Trophoblast cell (in vitro differentiated cells and primary cell): Measurements from ENCODE around the gene LIN7B.

Experiments
- DNase-seq, 2 donors: peaks; one replicate each; pipeline ENCODE4 v3.0.0-alpha.2; 2016
- H2AFZ ChIP-seq: 2 replicates; pipeline ENCODE4 v1.6.1; 2013; ENCODE audit warnings: low read length, moderate library complexity, mild to moderate bottlenecking; ENCODE audit not compliant: insufficient read depth, poor library complexity
- H2AK5ac ChIP-seq: 2 replicates; pipeline ENCODE4 v1.6.1; 2013; ENCODE audit warnings: mild to moderate bottlenecking, low read length
- H2BK120ac ChIP-seq: 2 replicates; pipeline ENCODE4 v1.6.1; 2013; ENCODE audit warnings: low read length, mild to moderate bottlenecking, moderate library complexity; ENCODE audit not compliant: insufficient read depth, poor library complexity
- H2BK12ac ChIP-seq: 2 replicates; pipeline ENCODE4 v1.6.1; 2013; ENCODE audit warnings: mild to moderate bottlenecking, low read length, moderate library complexity
- H2BK5ac ChIP-seq: 2 replicates; pipeline ENCODE4 v1.6.1; 2013; ENCODE audit warnings: low read length, low read depth, moderate library complexity, mild to moderate bottlenecking; ENCODE audit not compliant: poor library complexity
- H3K14ac ChIP-seq: 2 replicates; pipeline ENCODE4 v1.6.1; 2013; ENCODE audit warnings: mild to moderate bottlenecking, low read length
- H3K18ac ChIP-seq: 2 replicates; pipeline ENCODE4 v1.6.1; 2013; ENCODE audit warnings: mild to moderate bottlenecking, low read length
- H3K23ac ChIP-seq: 2 replicates; pipeline ENCODE4 v1.6.1; 2013; ENCODE audit warnings: low read length
- H3K27ac ChIP-seq: 2 replicates; pipeline ENCODE4 v1.5.1; 2013; ENCODE audit warnings: low read depth, mild to moderate bottlenecking, inconsistent platforms, low read length, moderate library complexity
- H3K27me3 ChIP-seq: 2 replicates; pipeline ENCODE4 v1.6.1; 2013; ENCODE audit warnings: inconsistent platforms, mild to moderate bottlenecking, low read length, moderate library complexity; ENCODE audit not compliant: insufficient read depth
- H3K36me3 ChIP-seq, 2 experiments: 1 replicate in 1 of 2; 2 replicates in 1 of 2; pipeline ENCODE4 v1.6.1; 2013; ENCODE audit warnings: low read length in 2 of 2, mild to moderate bottlenecking in 2 of 2, moderate library complexity in 1 of 2; ENCODE audit not compliant: insufficient read depth in 2 of 2, control insufficient read depth in 1 of 2
- H3K4ac ChIP-seq: 2 replicates; pipeline ENCODE4 v1.6.1; 2013; ENCODE audit warnings: low read depth, mild to moderate bottlenecking, low read length, moderate library complexity
- H3K4me1 ChIP-seq, 2 experiments: 1 replicate in 1 of 2; 2 replicates in 1 of 2; pipeline ENCODE4 v1.6.1; 2013; ENCODE audit warnings: low read length in 2 of 2, mild to moderate bottlenecking in 2 of 2, moderate library complexity in 1 of 2; ENCODE audit not compliant: insufficient read depth in 2 of 2, control insufficient read depth in 1 of 2
- H3K4me2 ChIP-seq: 2 replicates; pipeline ENCODE4 v1.6.1; 2013; ENCODE audit warnings: inconsistent platforms, mild to moderate bottlenecking, low read length, moderate library complexity
- H3K4me3 ChIP-seq: 2 replicates; pipeline ENCODE4 v1.5.1; 2013; ENCODE audit warnings: mild to moderate bottlenecking, low read depth, low read length, inconsistent platforms
- H3K79me1 ChIP-seq: one replicate; pipeline ENCODE4 v1.6.1; 2013; ENCODE audit warnings: low read length
- H3K79me2 ChIP-seq: 2 replicates; pipeline ENCODE4 v1.6.1; 2013; ENCODE audit warnings: low read length, mild to moderate bottlenecking; ENCODE audit not compliant: control insufficient read depth, insufficient read depth, poor library complexity
- H3K9ac ChIP-seq: 2 replicates; pipeline ENCODE4 v1.6.1; 2013; ENCODE audit warnings: mild to moderate bottlenecking, low read length
- H3K9me3 ChIP-seq: 2 replicates; pipeline ENCODE4 v1.6.1; 2013; ENCODE audit warnings: low read depth, mild to moderate bottlenecking, control low read depth, inconsistent platforms, low read length; ENCODE audit not compliant: insufficient read depth
- H4K12ac ChIP-seq: 2 replicates; pipeline ENCODE4 v1.6.1; 2013; ENCODE audit warnings: low read depth, mild to moderate bottlenecking, low read length, moderate library complexity
- H4K8ac ChIP-seq: 2 replicates; pipeline ENCODE4 v1.6.1; 2013; ENCODE audit warnings: low read depth, mild to moderate bottlenecking, low read length, moderate library complexity
- H4K91ac ChIP-seq: one replicate; pipeline ENCODE4 v1.6.1; 2013; ENCODE audit warnings: low read depth, mild to moderate bottlenecking, low read length, moderate library complexity
- WGBS: extraction: QIAGEN DNeasy Blood & Tissue Kit; methylation state at CpG from one replicate; pipeline ENCODE4 v1.1.7; 2013; ENCODE audit warnings: missing lambda C conversion rate; ENCODE audit not compliant: insufficient read length, insufficient coverage; ENCODE audit errors: extremely low coverage; 5-methylcytosine and 5-hydroxymethylcytosine counted together

The LIN7B gene

GRCh38 chr19:49091391-49092038 lies 22.7 kb upstream of the LIN7B start:
- Histone ChIP-seq H3K27ac (no peak overlapping the region), H3K27me3 (peaks cover 2% of the 10 kb centered on the region), H2AK5ac (no peak overlapping the region), H3K79me2 (peaks cover 6% of the 10 kb centered on the region), H3K36me3 (peaks cover 74 to 76% of the 10 kb centered on the region in 2 experiments), H4K91ac (no peak overlapping the region), H2BK5ac (no peak overlapping the region), H2BK12ac (no peak overlapping the region), H2BK120ac (no peak overlapping the region), H3K4me2 (no peak overlapping the region), H3K4ac (no peak overlapping the region), H4K12ac (no peak overlapping the region), H2AFZ (no peak overlapping the region), H3K79me1 (no peaks in the 10 kb centered on the region), H3K9ac (no peak overlapping the region), H3K4me3 (no peak overlapping the region), H4K8ac (no peak overlapping the region), H3K9me3 (no peaks in the 10 kb centered on the region), H3K18ac (no peak overlapping the region), H3K23ac (no peak overlapping the region), H3K4me1 (peaks cover 1% of the 10 kb centered on the region in 2 experiments), H3K14ac (no peak overlapping the region)
- no peak for DNase-seq
- WGBS, result no CpG with 5 or more reads among the region's 17 CpGs

GRCh38 chr19:49092686-49093085 lies 21.5 kb upstream of the LIN7B start:
- Histone ChIP-seq H4K12ac (no peak overlapping the region), H3K4ac (no peak overlapping the region), H2BK12ac (no peak overlapping the region), H4K91ac (no peak overlapping the region), H3K79me2 (peaks cover under 1% of the 10 kb centered on the region), H3K9me3 (no peaks in the 10 kb centered on the region), H3K23ac (no peak overlapping the region), H3K79me1 (no peaks in the 10 kb centered on the region), H2BK5ac (no peak overlapping the region), H3K27ac (no peak overlapping the region), H3K18ac (no peak overlapping the region), H3K27me3 (no peaks in the 10 kb centered on the region), H2AFZ (no peak overlapping the region), H3K4me1 (no peaks in the 10 kb centered on the region), H3K4me2 (no peak overlapping the region), H3K14ac (no peak overlapping the region), H3K9ac (no peak overlapping the region), H3K36me3 (peaks cover 72 to 74% of the 10 kb centered on the region in 2 experiments), H2AK5ac (no peak overlapping the region), H4K8ac (no peak overlapping the region), H3K4me3 (no peak overlapping the region), H2BK120ac (no peak overlapping the region)
- DNase-seq, result no peak
- WGBS, result no CpG with 5 or more reads among the region's 6 CpGs

GRCh38 chr19:49094505-49095482 lies 19.4 kb upstream of the LIN7B start:
- Histone ChIP-seq H3K23ac (no peak overlapping the region), H3K4me1 (no peaks in the 10 kb centered on the region), H3K27me3 (no peaks in the 10 kb centered on the region), H2BK120ac (no peak overlapping the region), H3K4ac (no peak overlapping the region), H3K79me1 (no peaks in the 10 kb centered on the region), H4K91ac (no peak overlapping the region), H2AK5ac (no peak overlapping the region), H2BK12ac (no peak overlapping the region), H3K79me2 (no peaks in the 10 kb centered on the region), H3K18ac (no peak overlapping the region), H3K4me2 (no peak overlapping the region), H3K27ac (no peak overlapping the region), H2AFZ (no peak overlapping the region), H2BK5ac (no peak overlapping the region), H4K8ac (no peak overlapping the region), H3K4me3 (no peak overlapping the region), H3K36me3 (peaks cover 78 to 79% of the 10 kb centered on the region in 2 experiments), H3K9ac (no peak overlapping the region), H3K9me3 (no peaks in the 10 kb centered on the region), H3K14ac (no peak overlapping the region), H4K12ac (no peak overlapping the region)
- no peak for DNase-seq
- no CpG with 5 or more reads among the region's 23 CpGs for WGBS

GRCh38 chr19:49097453-49098288 lies 16.5 kb upstream of the LIN7B start:
- no CpG with 5 or more reads among the region's 8 CpGs for WGBS
- Histone ChIP-seq H3K9ac (no peak overlapping the region), H3K4me1 (no peaks in the 10 kb centered on the region), H2AK5ac (no peak overlapping the region), H3K9me3 (no peaks in the 10 kb centered on the region), H3K27me3 (no peaks in the 10 kb centered on the region), H2BK5ac (no peak overlapping the region), H3K4me3 (no peak overlapping the region), H4K8ac (no peak overlapping the region), H3K79me2 (no peaks in the 10 kb centered on the region), H3K4me2 (no peak overlapping the region), H3K18ac (no peak overlapping the region), H3K23ac (no peak overlapping the region), H4K91ac (no peak overlapping the region), H2AFZ (no peak overlapping the region), H2BK12ac (no peak overlapping the region), H3K14ac (no peak overlapping the region), H3K27ac (peak overlapping the region; percentile 36), H3K4ac (no peak overlapping the region), H4K12ac (no peak overlapping the region), H3K36me3 (peaks cover 78 to 80% of the 10 kb centered on the region in 2 experiments), H2BK120ac (no peak overlapping the region), H3K79me1 (no peaks in the 10 kb centered on the region)
- peak; percentile 60 to 90 for DNase-seq
